Activated T-cell treated with anti-CD3 and anti-CD28 coated beads, Interleukin-2, amount 50 U/mL, for 72 hours (primary cell): ENCODE data around the gene MYH6. TPM values are rescaled to one million over a fixed set of nuclear protein-coding genes. Genes with fewer than 3 reads are reported as not detected.
"Not testable (repeated sequence)": the region's sequence is repeated elsewhere in the genome, so short reads cannot be mapped to it uniquely, and the experiment has no call there.

Experiments used
- ATAC-seq, 2 donors: fragments of 150-1000 bp; cut with Tn5 transposase; replicated peaks in 1 of 2; 2 replicates each; pipeline ENCODE4 v1.10.0; 2021; ENCODE audit warnings: moderate library complexity in 2 of 2, mild to moderate bottlenecking in 1 of 2
- DNase-seq, 2 donors: peaks; one replicate each; pipeline ENCODE4 v3.0.0; 2021 to 2022; ENCODE audit warnings: mixed read lengths in 1 of 2
- H3K27ac Mint-ChIP-seq: one replicate; pipeline ENCODE4 v1.8.0; 2022; ENCODE audit warnings: mild to moderate bottlenecking, moderate library complexity, mixed read lengths
- H3K27me3 Mint-ChIP-seq: one replicate; pipeline ENCODE4 v1.8.0; 2022; ENCODE audit warnings: low read depth, mixed read lengths
- H3K36me3 Mint-ChIP-seq, 2 donors: one replicate each; pipeline ENCODE4 v1.8.0; 2022; ENCODE audit warnings: mixed read lengths in 2 of 2, mild to moderate bottlenecking in 1 of 2; ENCODE audit not compliant: insufficient read depth in 2 of 2
- H3K4me1 Mint-ChIP-seq: one replicate; pipeline ENCODE4 v1.8.0; 2022; ENCODE audit warnings: low read depth, mixed read lengths
- H3K4me3 Mint-ChIP-seq, 2 donors: one replicate each; pipeline ENCODE4 v1.8.0; 2022; ENCODE audit warnings: mild to moderate bottlenecking in 2 of 2, mixed read lengths in 2 of 2, moderate library complexity in 2 of 2
- H3K9me3 Mint-ChIP-seq, 2 donors: one replicate each; pipeline ENCODE4 v1.8.0; 2022; ENCODE audit warnings: mixed read lengths in 2 of 2
- total RNA-seq, 2 donors: library from RNA; stranded (reverse); gene quantifications; one replicate each; pipeline ENCODE4 v1.2.3, GENCODE V29; 2022

MYH6 gene
- total RNA-seq, 2 donors from 2014 or later = 0.65 to 2.1 TPM

GRCh38 chr14:23432102-23432925 is 24.2 kb upstream of the MYH6 start:
- H3K27ac Mint-ChIP-seq = no peak overlapping the region
- no peaks in the 10 kb centered on the region for H3K36me3 Mint-ChIP-seq
- H3K27me3 Mint-ChIP-seq = peaks cover 11% of the 10 kb centered on the region
- DNase-seq (no peak), ATAC-seq (no peak)
- H3K9me3 Mint-ChIP-seq = no peaks in the 10 kb centered on the region
- H3K4me3 Mint-ChIP-seq = no peak overlapping the region
- no peaks in the 10 kb centered on the region for H3K4me1 Mint-ChIP-seq

- ATAC-seq = no peak
- no peak for DNase-seq
Observed at GRCh38 chr14:23431486-23431885, 23.4 kb upstream of the MYH6 start.

GRCh38 chr14:23430723-23431085 is 22.6 kb upstream of the MYH6 start:
- no peak overlapping the region for H3K27ac Mint-ChIP-seq
- H3K36me3 Mint-ChIP-seq = no peaks in the 10 kb centered on the region
- no peaks in the 10 kb centered on the region for H3K4me1 Mint-ChIP-seq
- H3K4me3 Mint-ChIP-seq = no peak overlapping the region
- H3K27me3 Mint-ChIP-seq = peaks cover 11% of the 10 kb centered on the region
- no peaks in the 10 kb centered on the region for H3K9me3 Mint-ChIP-seq
- DNase-seq (no peak), ATAC-seq (no peak)

More at GRCh38 chr14:23431486-23431885, 23.4 kb upstream of the MYH6 start:
- no peaks in the 10 kb centered on the region for H3K9me3 Mint-ChIP-seq
- peaks cover 11% of the 10 kb centered on the region for H3K27me3 Mint-ChIP-seq
- H3K27ac Mint-ChIP-seq = no peak overlapping the region
- no peak overlapping the region for H3K4me3 Mint-ChIP-seq
- no peaks in the 10 kb centered on the region for H3K36me3 Mint-ChIP-seq
- no peaks in the 10 kb centered on the region for H3K4me1 Mint-ChIP-seq

- Mint-ChIP-seq H3K27ac (no peak overlapping the region), H3K4me1 (no peaks in the 10 kb centered on the region), H3K4me3 (no peak overlapping the region), H3K36me3 (no peaks in the 10 kb centered on the region), H3K27me3 (peaks cover 11% of the 10 kb centered on the region), H3K9me3 (no peaks in the 10 kb centered on the region)
- no peak for ATAC-seq
- no peak for DNase-seq
Observed at GRCh38 chr14:23430016-23430722, 22.1 kb upstream of the MYH6 start.

GRCh38 chr14:23428686-23429495 is 20.8 kb upstream of the MYH6 start:
- H3K4me1 Mint-ChIP-seq = no peaks in the 10 kb centered on the region
- DNase-seq (no peak), ATAC-seq (no peak)
- H3K27me3 Mint-ChIP-seq = no peaks in the 10 kb centered on the region
- no peak overlapping the region for H3K4me3 Mint-ChIP-seq
- no peak overlapping the region for H3K27ac Mint-ChIP-seq
- no peaks in the 10 kb centered on the region for H3K9me3 Mint-ChIP-seq
- H3K36me3 Mint-ChIP-seq = no peaks in the 10 kb centered on the region

- H3K9me3 Mint-ChIP-seq, H3K27me3 Mint-ChIP-seq, ATAC-seq, H3K4me3 Mint-ChIP-seq, DNase-seq, H3K27ac Mint-ChIP-seq, H3K36me3 Mint-ChIP-seq: not testable (repeated sequence)
- peaks cover 14% of the 10 kb centered on the region for H3K4me1 Mint-ChIP-seq
Observed at GRCh38 chr14:23425798-23426197, 17.7 kb upstream of the MYH6 start.

- no peaks in the 10 kb centered on the region for H3K27me3 Mint-ChIP-seq
Observed at GRCh38 chr14:23425169-23425568, 17.1 kb upstream of the MYH6 start.

GRCh38 chr14:23423657-23424056 is 15.6 kb upstream of the MYH6 start:
- ATAC-seq (no peak), DNase-seq (no peak)
- Mint-ChIP-seq H3K4me1 (peaks cover 16% of the 10 kb centered on the region), H3K27ac (no peak overlapping the region), H3K9me3 (no peaks in the 10 kb centered on the region), H3K27me3 (no peaks in the 10 kb centered on the region), H3K36me3 (no peaks in the 10 kb centered on the region), H3K4me3 (no peak overlapping the region)

More at GRCh38 chr14:23425169-23425568, 17.1 kb upstream of the MYH6 start:
- H3K4me3 Mint-ChIP-seq = no peak overlapping the region
- ATAC-seq = no peak
- peaks cover 16% of the 10 kb centered on the region for H3K4me1 Mint-ChIP-seq
- DNase-seq = no peak
- no peak overlapping the region for H3K27ac Mint-ChIP-seq
- H3K36me3 Mint-ChIP-seq = no peaks in the 10 kb centered on the region
- H3K9me3 Mint-ChIP-seq = no peaks in the 10 kb centered on the region

- no peaks in the 10 kb centered on the region for H3K27me3 Mint-ChIP-seq
- peak; percentile 94 to 95 for ATAC-seq
- H3K9me3 Mint-ChIP-seq = no peaks in the 10 kb centered on the region
- DNase-seq = peak; percentile 44 to 53
- peak overlapping the region; percentile 43 for H3K27ac Mint-ChIP-seq
- peaks cover 16% of the 10 kb centered on the region for H3K4me1 Mint-ChIP-seq
- no peaks in the 10 kb centered on the region for H3K36me3 Mint-ChIP-seq
- H3K4me3 Mint-ChIP-seq = peak overlapping the region; percentile 4 to 54
Observed at GRCh38 chr14:23421594-23421993, 13.5 kb upstream of the MYH6 start.

- not testable (repeated sequence) for H3K27me3 Mint-ChIP-seq, H3K36me3 Mint-ChIP-seq, ATAC-seq, H3K27ac Mint-ChIP-seq, DNase-seq, H3K4me3 Mint-ChIP-seq, H3K9me3 Mint-ChIP-seq
- H3K4me1 Mint-ChIP-seq = peaks cover 16% of the 10 kb centered on the region
Observed at GRCh38 chr14:23419646-23420045, 11.6 kb upstream of the MYH6 start.

- no peak for ATAC-seq
Observed at GRCh38 chr14:23418021-23418420, 9.9 kb upstream of the MYH6 start.

GRCh38 chr14:23417269-23417668 is 9.2 kb upstream of the MYH6 start:
- ATAC-seq = not testable (repeated sequence)

More at GRCh38 chr14:23418021-23418420, 9.9 kb upstream of the MYH6 start:
- H3K27me3 Mint-ChIP-seq = no peaks in the 10 kb centered on the region
- no peak overlapping the region for H3K4me3 Mint-ChIP-seq
- H3K4me1 Mint-ChIP-seq = peaks cover 16% of the 10 kb centered on the region
- no peak overlapping the region for H3K27ac Mint-ChIP-seq
- DNase-seq = no peak
- no peaks in the 10 kb centered on the region for H3K9me3 Mint-ChIP-seq
- H3K36me3 Mint-ChIP-seq = no peaks in the 10 kb centered on the region

GRCh38 chr14:23416801-23417200 is 8.7 kb upstream of the MYH6 start:
- H3K9me3 Mint-ChIP-seq = no peaks in the 10 kb centered on the region
- DNase-seq (no peak), ATAC-seq (no peak)
- peaks cover 12% of the 10 kb centered on the region for H3K4me1 Mint-ChIP-seq
- no peak overlapping the region for H3K27ac Mint-ChIP-seq
- H3K36me3 Mint-ChIP-seq = no peaks in the 10 kb centered on the region
- no peaks in the 10 kb centered on the region for H3K27me3 Mint-ChIP-seq
- no peak overlapping the region for H3K4me3 Mint-ChIP-seq

More at GRCh38 chr14:23417269-23417668, 9.2 kb upstream of the MYH6 start:
- H3K36me3 Mint-ChIP-seq, DNase-seq, H3K4me3 Mint-ChIP-seq, H3K27me3 Mint-ChIP-seq, H3K27ac Mint-ChIP-seq, H3K9me3 Mint-ChIP-seq: not testable (repeated sequence)
- peaks cover 16% of the 10 kb centered on the region for H3K4me1 Mint-ChIP-seq
